Measurements from ENCODE around the gene ZSCAN10. TPM values are rescaled to one million over a fixed set of nuclear protein-coding genes. Genes with fewer than 3 reads are reported as not detected.

ZSCAN10 gene
- total RNA-seq, 1 experiment from 2014 or later = 207 TPM

DNA sequence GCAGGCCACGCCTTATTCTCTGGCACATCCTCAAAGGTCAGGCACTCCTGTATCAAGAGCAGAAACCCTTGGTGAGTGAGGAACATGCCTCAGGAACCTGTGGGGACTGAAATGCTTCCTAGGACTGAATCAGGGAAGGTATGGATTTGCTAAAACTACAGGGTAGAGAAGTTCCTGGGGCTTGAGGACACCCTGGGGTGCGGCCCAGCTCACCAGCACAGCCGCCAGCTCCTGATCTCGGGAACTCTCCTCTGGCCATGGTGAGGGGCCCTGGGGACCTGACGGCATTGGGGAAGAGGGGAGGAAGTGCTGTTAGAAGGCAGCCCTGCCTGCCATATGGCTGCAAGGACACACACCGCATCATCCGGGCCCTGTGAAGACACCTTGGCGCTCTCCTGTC, 7.5 kb downstream of the ZSCAN10 start:
- H3K4me3 Mint-ChIP-seq = no peak overlapping the region
- WGBS (ENCODE audit: extremely low coverage, insufficient read length, low lambda C conversion rate) = no CpG with 5 or more reads among the region's 8 CpGs

More for the DNA sequence above, 7.5 kb downstream of the ZSCAN10 start:
- Histone ChIP-seq H3K79me1 (ENCODE audit: insufficient read depth, low read depth, low read length, poor library complexity, severe bottlenecking) (peaks cover 6% of the 10 kb centered on the region), H2BK15ac (ENCODE audit: low read depth, low read length) (no peak overlapping the region), H4K5ac (ENCODE audit: insufficient read length, low read depth, low read length) (no peak overlapping the region), H2BK5ac (ENCODE audit: insufficient read length, low read length) (no peak overlapping the region), H3T11ph (ENCODE audit: low read length) (no peak overlapping the region), H4K20me1 (ENCODE audit: control insufficient read depth, insufficient read depth, insufficient read length) (no peaks in the 10 kb centered on the region), H3K56ac (ENCODE audit: insufficient read length, low read depth, low read length) (no peak overlapping the region), H3K79me2 (ENCODE audit: insufficient read depth, low read length) (peaks cover 8% of the 10 kb centered on the region; the same call in 1 of the 2 replicates), H3K18ac (ENCODE audit: insufficient read length, low read depth, low read length) (no peak overlapping the region), H3K14ac (ENCODE audit: insufficient read depth, low read length) (no peak overlapping the region), H3K4ac (ENCODE audit: low read depth, low read length) (no peak overlapping the region), H4K91ac (ENCODE audit: insufficient read length, low read depth, low read length) (no peak overlapping the region), H2AFZ (ENCODE audit: low read length) (no peak overlapping the region), H2BK20ac (ENCODE audit: low read depth, low read length, poor library complexity, severe bottlenecking) (no peak overlapping the region), H3K9ac (ENCODE audit: extremely low read depth, insufficient read length, low read length) (no peak overlapping the region), H2AK5ac (ENCODE audit: insufficient read length, low read length) (no peak overlapping the region), H3K27me3 (ENCODE audit: insufficient read depth, low read length) (no peaks in the 10 kb centered on the region), H4K8ac (replicated peaks; ENCODE audit: insufficient read length, low read depth, low read length) (no peak overlapping the region), H2BK120ac (ENCODE audit: low read depth, low read length, poor library complexity, severe bottlenecking) (no peak overlapping the region), H2BK12ac (ENCODE audit: insufficient read length, low read depth, low read length) (no peak overlapping the region), H3K27ac (ENCODE audit: insufficient read length, low read depth, low read length) (no peak overlapping the region), H3K23me2 (ENCODE audit: insufficient read length, low read depth, low read length, poor library complexity, severe bottlenecking) (no peaks in the 10 kb centered on the region), H3K4me1 (ENCODE audit: insufficient read depth, low read length) (peaks cover 3% of the 10 kb centered on the region; the same call in 1 of the 2 replicates), H3K4me2 (ENCODE audit: insufficient read depth, insufficient read length, low read length) (no peak overlapping the region), H3K23ac (ENCODE audit: insufficient read length, low read depth, low read length) (no peak overlapping the region), H3K9me3 (ENCODE audit: control insufficient read depth, low read depth, low read length) (no peaks in the 10 kb centered on the region)
- TF ChIP-seq, protein P1, sequence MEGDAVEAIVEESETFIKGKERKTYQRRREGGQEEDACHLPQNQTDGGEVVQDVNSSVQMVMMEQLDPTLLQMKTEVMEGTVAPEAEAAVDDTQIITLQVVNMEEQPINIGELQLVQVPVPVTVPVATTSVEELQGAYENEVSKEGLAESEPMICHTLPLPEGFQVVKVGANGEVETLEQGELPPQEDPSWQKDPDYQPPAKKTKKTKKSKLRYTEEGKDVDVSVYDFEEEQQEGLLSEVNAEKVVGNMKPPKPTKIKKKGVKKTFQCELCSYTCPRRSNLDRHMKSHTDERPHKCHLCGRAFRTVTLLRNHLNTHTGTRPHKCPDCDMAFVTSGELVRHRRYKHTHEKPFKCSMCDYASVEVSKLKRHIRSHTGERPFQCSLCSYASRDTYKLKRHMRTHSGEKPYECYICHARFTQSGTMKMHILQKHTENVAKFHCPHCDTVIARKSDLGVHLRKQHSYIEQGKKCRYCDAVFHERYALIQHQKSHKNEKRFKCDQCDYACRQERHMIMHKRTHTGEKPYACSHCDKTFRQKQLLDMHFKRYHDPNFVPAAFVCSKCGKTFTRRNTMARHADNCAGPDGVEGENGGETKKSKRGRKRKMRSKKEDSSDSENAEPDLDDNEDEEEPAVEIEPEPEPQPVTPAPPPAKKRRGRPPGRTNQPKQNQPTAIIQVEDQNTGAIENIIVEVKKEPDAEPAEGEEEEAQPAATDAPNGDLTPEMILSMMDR (conservative IDR thresholded peaks at IDR 0.05) = no peak
- Mint-ChIP-seq H3K27me3 (ENCODE audit: low read depth) (no peaks in the 10 kb centered on the region; the same call in 1 of the 2 replicates), H3K36me3 (ENCODE audit: insufficient read depth in 1 of 3, low read depth in 3 of 3) (peaks cover 49 to 79% (median 53%) of the 10 kb centered on the region in 3 experiments), H3K4me1 (peaks cover 23 to 29% of the 10 kb centered on the region in 2 experiments), H3K9me3 (no peaks in the 10 kb centered on the region), H3K27ac (0 out of 7 replicates have a peak overlapping the region, but pooled peaks of 1 of the 3 experiments have one; percentile 28)
- DNase-seq = no peak

Data from H9 (cell line).